Omental fat pad (tissue), 4 donors: ENCODE measurements around the gene NRL. TPM values are rescaled to one million over a fixed set of nuclear protein-coding genes. Genes with fewer than 3 reads are reported as not detected.

Source experiments
- ATAC-seq: fragments of 150-250 bp; one replicate; pipeline ENCODE4 v1.9.1; 2016; ENCODE audit warnings: mild to moderate bottlenecking, moderate library complexity; ENCODE audit not compliant: low FRiP score
- DNase-seq: peaks from one replicate; pipeline ENCODE4 v3.0.0-alpha.2; 2019; ENCODE audit warnings: low spot score
- CTCF ChIP-seq, 3 donors: fragments of 450-650 bp; IDR thresholded peaks; one replicate each; pipeline ENCODE4 v1.5.1; 2016 to 2017; ENCODE audit warnings: antibody characterized with exemption in 3 of 3, mild to moderate bottlenecking in 3 of 3, moderate library complexity in 2 of 3
- total RNA-seq, 4 donors: library from RNA; depleted of rRNA; stranded (reverse); fragments of >200 nt; gene quantifications; one replicate each; pipeline ENCODE4 v1.1.0, GENCODE V29; 2016

Gene NRL
- total RNA-seq, 4 donors from 2014 or later: 0.94 to 4.3 (median 1.3) TPM

- DNase-seq (no peak), ATAC-seq (no peak)
- no peak for TF ChIP-seq CTCF (IDR thresholded peaks at IDR 0.05)
Measured at GRCh38 chr14:24157331-24157730, 42.6 kb upstream of the NRL start.

- ATAC-seq: no peak
- TF ChIP-seq CTCF (IDR thresholded peaks at IDR 0.05): no peak
- DNase-seq: no peak
Measured at GRCh38 chr14:24156840-24157239, 42.1 kb upstream of the NRL start.

GRCh38 chr14:24155100-24155499 is 40.4 kb upstream of the NRL start:
- no peak for DNase-seq
- ATAC-seq: no peak
- TF ChIP-seq CTCF (IDR thresholded peaks at IDR 0.05): no peak

GRCh38 chr14:24151404-24152080 is 36.8 kb upstream of the NRL start:
- no peak for DNase-seq
- no peak for ATAC-seq
- no peak for TF ChIP-seq CTCF (IDR thresholded peaks at IDR 0.05)

GRCh38 chr14:24150993-24151392 is 36.2 kb upstream of the NRL start:
- TF ChIP-seq CTCF (IDR thresholded peaks at IDR 0.05): no peak
- DNase-seq (no peak), ATAC-seq (no peak)

- TF ChIP-seq CTCF (IDR thresholded peaks at IDR 0.05): no peak
- no peak for ATAC-seq
- DNase-seq: no peak
Measured at GRCh38 chr14:24150567-24150966, 35.8 kb upstream of the NRL start.

GRCh38 chr14:24150061-24150460 is 35.3 kb upstream of the NRL start:
- DNase-seq: no peak
- no peak for ATAC-seq
- TF ChIP-seq CTCF (IDR thresholded peaks at IDR 0.05): no peak
